DND-41 (cell line): ENCODE results near the gene TBC1D23.

Experiments
- ATAC-seq: fragments of 200-7000 bp; cut with Tn5 transposase; 3 replicates; pipeline ENCODE4 v1.9.1; 2021; ENCODE audit warnings: low read depth; ENCODE audit not compliant: insufficient read depth
- DNase-seq: peaks from one replicate; pipeline ENCODE4 v3.0.0-alpha.2; 2020
- H2AFZ ChIP-seq: 2 replicates; pipeline ENCODE4 v1.6.0; 2012; ENCODE audit warnings: low read depth, low read length
- H3K27ac ChIP-seq: 2 replicates; pipeline ENCODE4 v1.5.1; 2012; ENCODE audit warnings: low read length, inconsistent platforms
- H3K27me3 ChIP-seq: fragments of 200-600 bp; sonication (generic); 2 replicates; pipeline ENCODE4 v1.6.0; 2012; ENCODE audit warnings: low read length, mild to moderate bottlenecking, inconsistent platforms; ENCODE audit not compliant: insufficient read depth, poor library complexity
- H3K36me3 ChIP-seq: 2 replicates; pipeline ENCODE4 v1.5.1; 2012; ENCODE audit warnings: low read length, inconsistent platforms; ENCODE audit not compliant: insufficient read depth
- H3K4me1 ChIP-seq: 2 replicates; pipeline ENCODE4 v1.5.1; 2012; ENCODE audit warnings: mild to moderate bottlenecking, low read length; ENCODE audit not compliant: insufficient read depth
- H3K4me2 ChIP-seq: 2 replicates; pipeline ENCODE4 v1.6.0; 2012; ENCODE audit warnings: mild to moderate bottlenecking, moderate library complexity, low read length, inconsistent platforms; ENCODE audit not compliant: insufficient read depth
- H3K4me3 ChIP-seq, 2 experiments: fragments of 200-600 bp in 1 of 2; shearing (Covaris generic) in 1 of 2; 2 replicates each; pipeline ENCODE4 v1.5.1; 2012 to 2016; ENCODE audit warnings: inconsistent platforms in 2 of 2, low read length in 2 of 2, mild to moderate bottlenecking in 2 of 2, low read depth in 1 of 2, moderate library complexity in 1 of 2
- H3K79me2 ChIP-seq: 2 replicates; pipeline ENCODE4 v1.6.0; 2012; ENCODE audit warnings: low read length, inconsistent platforms; ENCODE audit not compliant: insufficient read depth
- H3K9ac ChIP-seq: 2 replicates; pipeline ENCODE4 v1.6.0; 2012; ENCODE audit warnings: low read depth, mild to moderate bottlenecking, inconsistent platforms, low read length, moderate library complexity
- H3K9me3 ChIP-seq: 2 replicates; pipeline ENCODE4 v1.5.1; 2012; ENCODE audit warnings: low read length, moderate library complexity, mild to moderate bottlenecking, inconsistent platforms; ENCODE audit not compliant: insufficient read depth, severe bottlenecking
- H4K20me1 ChIP-seq: 2 replicates; pipeline ENCODE4 v1.6.0; 2012; ENCODE audit warnings: low read length; ENCODE audit not compliant: insufficient read depth
- EZH2 ChIP-seq: IDR thresholded peaks from 3 replicates; pipeline ENCODE4 v1.6.1; 2012; ENCODE audit warnings: borderline replicate concordance, low read depth, mild to moderate bottlenecking, moderate library complexity, low read length, inconsistent platforms; ENCODE audit not compliant: severe bottlenecking
- TF ChIP-seq, protein P1 (sequence below): IDR thresholded peaks from 2 replicates; pipeline ENCODE4 v1.5.1; 2012; ENCODE audit warnings: borderline replicate concordance, low read length, moderate library complexity, mild to moderate bottlenecking; ENCODE audit not compliant: poor library complexity, severe bottlenecking; ENCODE audit errors: extremely low read depth

The TBC1D23 gene

DNA sequence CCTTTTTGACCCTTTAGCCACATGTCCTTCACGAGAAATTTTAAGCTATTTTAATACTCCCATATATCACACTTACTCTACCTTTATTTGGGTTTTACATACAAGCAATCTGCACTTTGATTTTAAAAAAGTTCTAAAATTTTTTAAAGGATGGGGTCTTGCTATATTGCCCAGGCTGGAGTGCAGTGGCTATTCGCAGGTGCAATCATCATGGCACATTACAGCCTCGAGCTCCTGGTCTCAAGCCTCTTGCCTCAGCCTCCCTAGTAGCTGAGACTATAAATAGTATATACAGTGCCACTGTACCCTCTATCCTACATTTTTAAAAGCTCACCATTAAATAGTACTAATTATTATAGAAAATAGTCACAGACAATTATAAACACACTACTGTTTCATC is 103.6 kb downstream of the TBC1D23 start:
- Histone ChIP-seq H3K9ac (no peak overlapping the region), H3K4me1 (no peaks in the 10 kb centered on the region), H2AFZ (no peak overlapping the region), H3K27ac (no peak overlapping the region), H3K4me2 (no peak overlapping the region), H3K4me3 (no peak overlapping the region), H4K20me1 (no peaks in the 10 kb centered on the region), H3K9me3 (peaks cover 3% of the 10 kb centered on the region), H3K27me3 (no peaks in the 10 kb centered on the region), H3K79me2 (no peaks in the 10 kb centered on the region), H3K36me3 (peaks cover 84% of the 10 kb centered on the region)
- DNase-seq (no peak), ATAC-seq (no peak)
- no peak for TF ChIP-seq EZH2
- TF ChIP-seq, protein P1, sequence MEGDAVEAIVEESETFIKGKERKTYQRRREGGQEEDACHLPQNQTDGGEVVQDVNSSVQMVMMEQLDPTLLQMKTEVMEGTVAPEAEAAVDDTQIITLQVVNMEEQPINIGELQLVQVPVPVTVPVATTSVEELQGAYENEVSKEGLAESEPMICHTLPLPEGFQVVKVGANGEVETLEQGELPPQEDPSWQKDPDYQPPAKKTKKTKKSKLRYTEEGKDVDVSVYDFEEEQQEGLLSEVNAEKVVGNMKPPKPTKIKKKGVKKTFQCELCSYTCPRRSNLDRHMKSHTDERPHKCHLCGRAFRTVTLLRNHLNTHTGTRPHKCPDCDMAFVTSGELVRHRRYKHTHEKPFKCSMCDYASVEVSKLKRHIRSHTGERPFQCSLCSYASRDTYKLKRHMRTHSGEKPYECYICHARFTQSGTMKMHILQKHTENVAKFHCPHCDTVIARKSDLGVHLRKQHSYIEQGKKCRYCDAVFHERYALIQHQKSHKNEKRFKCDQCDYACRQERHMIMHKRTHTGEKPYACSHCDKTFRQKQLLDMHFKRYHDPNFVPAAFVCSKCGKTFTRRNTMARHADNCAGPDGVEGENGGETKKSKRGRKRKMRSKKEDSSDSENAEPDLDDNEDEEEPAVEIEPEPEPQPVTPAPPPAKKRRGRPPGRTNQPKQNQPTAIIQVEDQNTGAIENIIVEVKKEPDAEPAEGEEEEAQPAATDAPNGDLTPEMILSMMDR: no peak

DNA sequence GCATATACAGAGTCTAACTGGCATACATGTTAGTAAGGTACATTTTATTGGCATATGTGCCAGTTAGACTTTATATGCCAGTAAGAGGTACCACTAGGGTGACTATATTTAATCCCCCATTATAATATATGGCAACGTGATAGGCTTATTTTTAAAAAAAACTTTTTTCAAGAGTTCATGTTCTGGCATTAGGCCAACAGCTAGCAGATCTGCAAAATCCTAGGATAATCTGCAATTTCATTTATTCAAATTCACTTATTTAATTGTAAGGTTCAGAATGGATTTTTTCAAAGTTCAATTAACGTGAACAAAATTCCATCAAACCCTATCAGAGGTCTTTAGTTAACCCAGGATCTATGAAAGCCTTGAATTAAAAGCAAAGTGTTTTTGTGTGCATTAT is 105.6 kb downstream of the TBC1D23 start:
- Histone ChIP-seq H2AFZ (no peak overlapping the region), H3K4me1 (no peaks in the 10 kb centered on the region), H3K4me2 (no peak overlapping the region), H3K36me3 (peaks cover 95% of the 10 kb centered on the region), H3K9me3 (peaks cover 3% of the 10 kb centered on the region), H3K4me3 (no peak overlapping the region), H4K20me1 (no peaks in the 10 kb centered on the region), H3K27me3 (no peaks in the 10 kb centered on the region), H3K9ac (no peak overlapping the region), H3K27ac (no peak overlapping the region), H3K79me2 (no peaks in the 10 kb centered on the region)
- DNase-seq (no peak), ATAC-seq (no peak)
- TF ChIP-seq EZH2: no peak
- TF ChIP-seq, protein P1: no peak

DNA sequence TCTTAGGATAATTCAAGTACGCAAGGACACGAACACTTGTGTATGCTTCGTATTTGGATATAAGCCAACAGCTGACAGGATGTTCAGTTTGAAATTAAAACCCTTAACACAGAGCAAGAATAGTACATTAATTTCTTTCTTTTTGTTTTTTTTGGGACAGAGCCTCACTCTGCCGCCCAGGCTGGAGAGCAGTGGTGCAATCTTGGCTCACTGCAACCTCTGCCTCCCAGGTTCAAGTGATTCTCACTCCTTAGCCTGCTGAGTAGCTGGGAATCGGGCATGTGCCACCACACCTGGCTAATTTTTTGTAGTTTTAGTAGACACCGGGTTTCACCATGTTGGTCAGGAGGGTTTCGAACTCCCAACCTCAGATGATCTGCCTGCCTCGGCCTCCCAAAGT is 107.6 kb downstream of the TBC1D23 start:
- TF ChIP-seq, protein P1: no peak
- no peak for TF ChIP-seq EZH2
- no peak for ATAC-seq

DNA sequence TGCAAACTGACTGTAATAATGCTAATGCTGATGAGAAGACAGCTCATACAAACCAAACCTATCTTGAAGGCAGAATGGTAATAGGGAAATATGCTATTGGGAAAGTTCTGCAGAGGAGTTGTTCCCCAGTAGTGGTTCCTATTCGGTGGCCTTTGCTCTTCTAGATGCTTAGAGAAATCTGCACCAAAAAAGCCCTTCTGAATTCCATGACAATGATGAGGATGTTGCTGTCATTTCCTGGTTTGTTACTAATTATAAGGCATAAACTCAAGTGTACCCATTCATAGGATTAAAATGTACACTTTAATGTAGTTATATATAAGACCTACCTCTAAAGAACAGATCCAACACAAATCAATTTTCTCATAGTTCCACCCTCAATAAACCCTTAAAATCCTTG is 110.0 kb downstream of the TBC1D23 start:
- peaks cover 93% of the 10 kb centered on the region for H3K36me3 ChIP-seq
- ATAC-seq: no peak
- no peaks in the 10 kb centered on the region for H3K4me1 ChIP-seq
- no peak overlapping the region for H2AFZ ChIP-seq
- H4K20me1 ChIP-seq: no peaks in the 10 kb centered on the region
- no peaks in the 10 kb centered on the region for H3K27me3 ChIP-seq
- H3K27ac ChIP-seq: no peak overlapping the region
- no peaks in the 10 kb centered on the region for H3K79me2 ChIP-seq
- no peak overlapping the region for H3K4me2 ChIP-seq
- no peak for TF ChIP-seq EZH2
- TF ChIP-seq, protein P1: no peak
- no peaks in the 10 kb centered on the region for H3K9me3 ChIP-seq
- H3K9ac ChIP-seq: no peak overlapping the region
- no peak overlapping the region for H3K4me3 ChIP-seq
- no peak for DNase-seq

More for the DNA sequence above, 107.6 kb downstream of the TBC1D23 start:
- Histone ChIP-seq H3K4me3 (no peak overlapping the region), H3K27me3 (no peaks in the 10 kb centered on the region), H2AFZ (no peak overlapping the region), H3K27ac (no peak overlapping the region), H4K20me1 (no peaks in the 10 kb centered on the region), H3K4me1 (no peaks in the 10 kb centered on the region), H3K9me3 (no peaks in the 10 kb centered on the region), H3K9ac (no peak overlapping the region), H3K79me2 (no peaks in the 10 kb centered on the region), H3K4me2 (no peak overlapping the region), H3K36me3 (peaks cover 94% of the 10 kb centered on the region)
- no peak for DNase-seq
